ENCODE results near the gene SPEG.

DNA sequence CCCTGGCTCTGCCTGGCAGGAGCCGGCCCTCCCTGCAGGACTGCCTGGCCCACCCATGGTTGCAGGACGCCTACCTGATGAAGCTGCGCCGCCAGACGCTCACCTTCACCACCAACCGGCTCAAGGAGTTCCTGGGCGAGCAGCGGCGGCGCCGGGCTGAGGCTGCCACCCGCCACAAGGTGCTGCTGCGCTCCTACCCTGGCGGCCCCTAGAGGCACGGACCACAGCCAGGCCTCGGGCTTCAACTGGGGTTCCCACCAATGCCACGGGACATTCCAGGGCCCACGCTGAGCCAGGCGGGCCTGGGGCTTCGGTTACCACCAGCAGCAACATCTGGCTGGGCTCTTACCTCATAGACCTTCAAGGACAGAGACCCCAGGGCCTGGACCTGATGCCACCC is 57.9 kb downstream of the SPEG start:
- TF ChIP-seq, protein P1, sequence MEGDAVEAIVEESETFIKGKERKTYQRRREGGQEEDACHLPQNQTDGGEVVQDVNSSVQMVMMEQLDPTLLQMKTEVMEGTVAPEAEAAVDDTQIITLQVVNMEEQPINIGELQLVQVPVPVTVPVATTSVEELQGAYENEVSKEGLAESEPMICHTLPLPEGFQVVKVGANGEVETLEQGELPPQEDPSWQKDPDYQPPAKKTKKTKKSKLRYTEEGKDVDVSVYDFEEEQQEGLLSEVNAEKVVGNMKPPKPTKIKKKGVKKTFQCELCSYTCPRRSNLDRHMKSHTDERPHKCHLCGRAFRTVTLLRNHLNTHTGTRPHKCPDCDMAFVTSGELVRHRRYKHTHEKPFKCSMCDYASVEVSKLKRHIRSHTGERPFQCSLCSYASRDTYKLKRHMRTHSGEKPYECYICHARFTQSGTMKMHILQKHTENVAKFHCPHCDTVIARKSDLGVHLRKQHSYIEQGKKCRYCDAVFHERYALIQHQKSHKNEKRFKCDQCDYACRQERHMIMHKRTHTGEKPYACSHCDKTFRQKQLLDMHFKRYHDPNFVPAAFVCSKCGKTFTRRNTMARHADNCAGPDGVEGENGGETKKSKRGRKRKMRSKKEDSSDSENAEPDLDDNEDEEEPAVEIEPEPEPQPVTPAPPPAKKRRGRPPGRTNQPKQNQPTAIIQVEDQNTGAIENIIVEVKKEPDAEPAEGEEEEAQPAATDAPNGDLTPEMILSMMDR (IDR thresholded peaks at IDR 0.05): no peak
- TF ChIP-seq, protein P2, sequence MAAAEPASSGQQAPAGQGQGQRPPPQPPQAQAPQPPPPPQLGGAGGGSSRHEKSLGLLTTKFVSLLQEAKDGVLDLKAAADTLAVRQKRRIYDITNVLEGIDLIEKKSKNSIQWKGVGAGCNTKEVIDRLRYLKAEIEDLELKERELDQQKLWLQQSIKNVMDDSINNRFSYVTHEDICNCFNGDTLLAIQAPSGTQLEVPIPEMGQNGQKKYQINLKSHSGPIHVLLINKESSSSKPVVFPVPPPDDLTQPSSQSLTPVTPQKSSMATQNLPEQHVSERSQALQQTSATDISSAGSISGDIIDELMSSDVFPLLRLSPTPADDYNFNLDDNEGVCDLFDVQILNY (CRISPR knock-in tag; IDR thresholded peaks at IDR 0.05): no peak
- TF ChIP-seq, protein P3, sequence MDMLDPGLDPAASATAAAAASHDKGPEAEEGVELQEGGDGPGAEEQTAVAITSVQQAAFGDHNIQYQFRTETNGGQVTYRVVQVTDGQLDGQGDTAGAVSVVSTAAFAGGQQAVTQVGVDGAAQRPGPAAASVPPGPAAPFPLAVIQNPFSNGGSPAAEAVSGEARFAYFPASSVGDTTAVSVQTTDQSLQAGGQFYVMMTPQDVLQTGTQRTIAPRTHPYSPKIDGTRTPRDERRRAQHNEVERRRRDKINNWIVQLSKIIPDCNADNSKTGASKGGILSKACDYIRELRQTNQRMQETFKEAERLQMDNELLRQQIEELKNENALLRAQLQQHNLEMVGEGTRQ (CRISPR knock-in tag; IDR thresholded peaks at IDR 0.05): no peak
- TF ChIP-seq, protein P4, sequence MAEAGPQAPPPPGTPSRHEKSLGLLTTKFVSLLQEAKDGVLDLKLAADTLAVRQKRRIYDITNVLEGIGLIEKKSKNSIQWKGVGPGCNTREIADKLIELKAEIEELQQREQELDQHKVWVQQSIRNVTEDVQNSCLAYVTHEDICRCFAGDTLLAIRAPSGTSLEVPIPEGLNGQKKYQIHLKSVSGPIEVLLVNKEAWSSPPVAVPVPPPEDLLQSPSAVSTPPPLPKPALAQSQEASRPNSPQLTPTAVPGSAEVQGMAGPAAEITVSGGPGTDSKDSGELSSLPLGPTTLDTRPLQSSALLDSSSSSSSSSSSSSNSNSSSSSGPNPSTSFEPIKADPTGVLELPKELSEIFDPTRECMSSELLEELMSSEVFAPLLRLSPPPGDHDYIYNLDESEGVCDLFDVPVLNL (CRISPR knock-in tag; IDR thresholded peaks at IDR 0.05; ENCODE audit: borderline replicate concordance, low read depth): no peak
- TF ChIP-seq, protein P5, sequence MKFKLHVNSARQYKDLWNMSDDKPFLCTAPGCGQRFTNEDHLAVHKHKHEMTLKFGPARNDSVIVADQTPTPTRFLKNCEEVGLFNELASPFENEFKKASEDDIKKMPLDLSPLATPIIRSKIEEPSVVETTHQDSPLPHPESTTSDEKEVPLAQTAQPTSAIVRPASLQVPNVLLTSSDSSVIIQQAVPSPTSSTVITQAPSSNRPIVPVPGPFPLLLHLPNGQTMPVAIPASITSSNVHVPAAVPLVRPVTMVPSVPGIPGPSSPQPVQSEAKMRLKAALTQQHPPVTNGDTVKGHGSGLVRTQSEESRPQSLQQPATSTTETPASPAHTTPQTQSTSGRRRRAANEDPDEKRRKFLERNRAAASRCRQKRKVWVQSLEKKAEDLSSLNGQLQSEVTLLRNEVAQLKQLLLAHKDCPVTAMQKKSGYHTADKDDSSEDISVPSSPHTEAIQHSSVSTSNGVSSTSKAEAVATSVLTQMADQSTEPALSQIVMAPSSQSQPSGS (CRISPR knock-in tag; IDR thresholded peaks at IDR 0.05; ENCODE audit: borderline replicate concordance, low read depth): no peak
- TF ChIP-seq, protein P6, sequence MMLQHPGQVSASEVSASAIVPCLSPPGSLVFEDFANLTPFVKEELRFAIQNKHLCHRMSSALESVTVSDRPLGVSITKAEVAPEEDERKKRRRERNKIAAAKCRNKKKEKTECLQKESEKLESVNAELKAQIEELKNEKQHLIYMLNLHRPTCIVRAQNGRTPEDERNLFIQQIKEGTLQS (CRISPR knock-in tag; conservative IDR thresholded peaks at IDR 0.05): no peak
- no peak for TF ChIP-seq NR2C2 (CRISPR knock-in tag; IDR thresholded peaks at IDR 0.05)
- TF ChIP-seq CBFB (CRISPR knock-in tag; IDR thresholded peaks at IDR 0.05; ENCODE audit: low read depth): no peak
- TF ChIP-seq NFE2L1 (CRISPR knock-in tag; IDR thresholded peaks at IDR 0.05): no peak
